PC-9 (cell line): ENCODE measurements around the gene MACROD2. TPM values are rescaled to one million over a fixed set of nuclear protein-coding genes. Genes with fewer than 3 reads are reported as not detected.

ENCODE experiments used
- BruUV-seq: library from RNA; stranded (reverse); fragments of 400-500 nt; replicated peaks from 2 replicates; lab custom pipeline; 2021; lab: Mats Ljungman, UMichigan
- CTCF ChIA-PET: fragments of 300-600 bp; sonication (Branson Sonifier 250); formaldehyde crosslinking; loops from one replicate; lab custom pipeline; 2022; ENCODE audit warnings: antibody characterized with exemption; lab: Charles Lee
- POLR2A ChIA-PET: fragments of 300-600 bp; sonication (Branson Sonifier 250); formaldehyde crosslinking; loops from one replicate; lab custom pipeline; 2022; ENCODE audit warnings: antibody characterized with exemption; ENCODE audit not compliant: unreplicated experiment; lab: Charles Lee
- DNase-seq, 2 experiments: peaks; one replicate each; pipeline versions ENCODE4 v3.0.0 to v3.0.0-alpha.2; 2015 to 2022; ENCODE audit warnings: mixed read lengths in 1 of 2
- H2AFZ ChIP-seq: fragments of 200-600 bp; sonication (generic); 2 replicates; pipeline ENCODE4 v1.8.1; 2017; ENCODE audit warnings: antibody characterized with exemption
- H3F3A ChIP-seq: fragments of 200-600 bp; sonication (generic); 2 replicates; pipeline ENCODE4 v1.8.1; 2017; ENCODE audit warnings: antibody characterized with exemption, mild to moderate bottlenecking, low read depth; ENCODE audit not compliant: insufficient read depth
- H3K27ac ChIP-seq: fragments of 200-600 bp; sonication (generic); 2 replicates; pipeline ENCODE4 v1.6.1; 2016; ENCODE audit warnings: mixed run types
- H3K27me3 ChIP-seq: fragments of 200-600 bp; sonication (generic); 2 replicates; pipeline ENCODE4 v1.6.1; 2016; ENCODE audit warnings: low read depth, mixed run types; ENCODE audit not compliant: insufficient read depth
- H3K36me3 ChIP-seq: fragments of 200-600 bp; sonication (generic); 2 replicates; pipeline ENCODE4 v1.6.1; 2016; ENCODE audit warnings: low read depth, mixed run types
- H3K4me1 ChIP-seq: fragments of 200-600 bp; sonication (generic); replicated peaks from 2 replicates; pipeline ENCODE4 v1.6.1; 2016; ENCODE audit warnings: mixed run types; ENCODE audit not compliant: insufficient read depth
- H3K4me2 ChIP-seq: fragments of 200-600 bp; sonication (generic); 2 replicates; pipeline ENCODE4 v1.6.1; 2017; ENCODE audit warnings: mixed run types
- H3K4me3 ChIP-seq: fragments of 200-600 bp; sonication (generic); 2 replicates; pipeline ENCODE4 v1.6.1; 2016; ENCODE audit warnings: mixed run types
- H3K79me2 ChIP-seq: fragments of 200-600 bp; sonication (generic); 2 replicates; pipeline ENCODE4 v1.6.1; 2017; ENCODE audit warnings: low read depth, mixed run types
- H3K9me2 ChIP-seq: fragments of 200-600 bp; sonication (generic); 2 replicates; pipeline ENCODE4 v1.8.1; 2017; ENCODE audit warnings: mild to moderate bottlenecking; ENCODE audit not compliant: insufficient read depth
- H3K9me3 ChIP-seq: fragments of 200-600 bp; sonication (generic); 2 replicates; pipeline ENCODE4 v1.8.1; 2016; ENCODE audit warnings: low read depth; ENCODE audit not compliant: insufficient read depth
- H4K20me1 ChIP-seq: fragments of 200-600 bp; sonication (generic); 2 replicates; pipeline ENCODE4 v1.8.1; 2017; ENCODE audit not compliant: insufficient read depth
- EZH2 ChIP-seq: fragments of 200-600 bp; sonication (generic); IDR thresholded peaks from 2 replicates; pipeline ENCODE4 v1.8.0; 2017; ENCODE audit warnings: antibody characterized with exemption, low read depth
- intact Hi-C: fragments of 100-400 bp; cut with micrococcal nuclease; formaldehyde crosslinking; loops from one replicate; pipeline ENCODE4 v1.10.0; 2022; ENCODE audit not compliant: unreplicated experiment
- total RNA-seq: library from RNA; stranded (reverse); gene quantifications from 2 replicates; pipeline ENCODE4 v1.2.3, GENCODE V29; 2021
- TF ChIP-seq, protein P1 (sequence below): fragments of 200-600 bp; sonication (generic); conservative IDR thresholded peaks from 2 replicates; pipeline ENCODE4 v1.6.1; 2017; ENCODE audit warnings: mixed run types, antibody characterized with exemption, mild to moderate bottlenecking, moderate library complexity

Gene MACROD2
- total RNA-seq, 1 experiment from 2014 or later: 11.4 TPM

- Histone ChIP-seq H3K4me2 (no peak overlapping the region), H3K79me2 (no peaks in the 10 kb centered on the region), H2AFZ (no peak overlapping the region), H4K20me1 (no peaks in the 10 kb centered on the region), H3K27ac (no peak overlapping the region), H3K4me3 (no peak overlapping the region), H3K27me3 (no peaks in the 10 kb centered on the region), H3K9me3 (no peaks in the 10 kb centered on the region), H3F3A (no peaks in the 10 kb centered on the region), H3K9me2 (no peaks in the 10 kb centered on the region), H3K4me1 (no peaks in the 10 kb centered on the region), H3K36me3 (no peaks in the 10 kb centered on the region)
- intact Hi-C loops: no loop called here
- CTCF ChIA-PET: no interaction called here
- POLR2A ChIA-PET: no interaction called here
- TF ChIP-seq, protein P1, sequence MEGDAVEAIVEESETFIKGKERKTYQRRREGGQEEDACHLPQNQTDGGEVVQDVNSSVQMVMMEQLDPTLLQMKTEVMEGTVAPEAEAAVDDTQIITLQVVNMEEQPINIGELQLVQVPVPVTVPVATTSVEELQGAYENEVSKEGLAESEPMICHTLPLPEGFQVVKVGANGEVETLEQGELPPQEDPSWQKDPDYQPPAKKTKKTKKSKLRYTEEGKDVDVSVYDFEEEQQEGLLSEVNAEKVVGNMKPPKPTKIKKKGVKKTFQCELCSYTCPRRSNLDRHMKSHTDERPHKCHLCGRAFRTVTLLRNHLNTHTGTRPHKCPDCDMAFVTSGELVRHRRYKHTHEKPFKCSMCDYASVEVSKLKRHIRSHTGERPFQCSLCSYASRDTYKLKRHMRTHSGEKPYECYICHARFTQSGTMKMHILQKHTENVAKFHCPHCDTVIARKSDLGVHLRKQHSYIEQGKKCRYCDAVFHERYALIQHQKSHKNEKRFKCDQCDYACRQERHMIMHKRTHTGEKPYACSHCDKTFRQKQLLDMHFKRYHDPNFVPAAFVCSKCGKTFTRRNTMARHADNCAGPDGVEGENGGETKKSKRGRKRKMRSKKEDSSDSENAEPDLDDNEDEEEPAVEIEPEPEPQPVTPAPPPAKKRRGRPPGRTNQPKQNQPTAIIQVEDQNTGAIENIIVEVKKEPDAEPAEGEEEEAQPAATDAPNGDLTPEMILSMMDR: no peak
- TF ChIP-seq EZH2: no peak
- DNase-seq: no peak
- no TSS peak for BruUV-seq
These were observed 711.8 kb downstream of the MACROD2 start for GRCh38 chr20:14707026-14707680.

- no TSS peak for BruUV-seq
- no peak overlapping the region for H3K4me3 ChIP-seq
- TF ChIP-seq EZH2: no peak
- TF ChIP-seq, protein P1: no peak
- H3K9me3 ChIP-seq: no peaks in the 10 kb centered on the region
- no peak overlapping the region for H2AFZ ChIP-seq
- no peaks in the 10 kb centered on the region for H3K4me1 ChIP-seq
- no peaks in the 10 kb centered on the region for H3K36me3 ChIP-seq
- H3K9me2 ChIP-seq: no peaks in the 10 kb centered on the region
- ChIA-PET CTCF (no interaction called here), POLR2A (no interaction called here)
- no peaks in the 10 kb centered on the region for H4K20me1 ChIP-seq
- no peak overlapping the region for H3K27ac ChIP-seq
- intact Hi-C loops: no loop called here
- DNase-seq: no peak
- H3K79me2 ChIP-seq: no peaks in the 10 kb centered on the region
- H3F3A ChIP-seq: no peaks in the 10 kb centered on the region
- H3K27me3 ChIP-seq: no peaks in the 10 kb centered on the region
- H3K4me2 ChIP-seq: no peak overlapping the region
These were observed 712.7 kb downstream of the MACROD2 start for GRCh38 chr20:14707865-14708596.

DNA sequence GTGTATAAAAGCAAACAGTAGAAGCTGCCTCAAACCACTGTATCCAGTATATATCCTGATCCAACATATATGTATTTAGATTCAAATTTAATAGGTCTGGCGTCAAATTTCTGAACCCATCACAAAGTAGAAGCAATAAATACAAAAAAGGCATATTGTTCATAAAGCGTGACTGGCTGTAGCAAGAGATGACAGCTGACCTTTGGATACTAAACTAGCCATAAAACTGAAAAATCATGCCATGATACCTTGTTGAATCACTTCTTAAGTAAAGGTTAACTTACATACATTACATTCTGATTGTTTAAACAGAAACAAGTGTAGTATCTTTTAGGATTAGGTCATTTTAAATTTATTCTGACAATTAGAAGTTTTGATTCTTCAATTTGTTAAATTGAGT lies 714.1 kb downstream of the MACROD2 start:
- Histone ChIP-seq H3K9me2 (no peaks in the 10 kb centered on the region), H3K27ac (no peak overlapping the region), H3K4me1 (no peaks in the 10 kb centered on the region), H3K9me3 (no peaks in the 10 kb centered on the region), H2AFZ (no peak overlapping the region), H3K27me3 (no peaks in the 10 kb centered on the region), H4K20me1 (no peaks in the 10 kb centered on the region), H3K36me3 (no peaks in the 10 kb centered on the region), H3K4me3 (no peak overlapping the region), H3K4me2 (no peak overlapping the region), H3K79me2 (no peaks in the 10 kb centered on the region), H3F3A (no peaks in the 10 kb centered on the region)
- CTCF ChIA-PET: no interaction called here
- POLR2A ChIA-PET: no interaction called here
- no peak for TF ChIP-seq EZH2
- TF ChIP-seq, protein P1: no peak
- intact Hi-C loops: no loop called here
- no TSS peak for BruUV-seq
- DNase-seq: no peak
